Suprapubic skin (tissue), 4 donors: ENCODE measurements around the gene AUTS2.

Source experiments
- CTCF ChIP-seq, 2 donors: fragments of 200-600 bp in 1 of 2; fragments of 450-650 bp in 1 of 2; sonication (generic) in 1 of 2; IDR thresholded peaks; one replicate each; pipeline ENCODE4 v1.5.1; 2016 to 2019; ENCODE audit warnings: antibody characterized with exemption in 2 of 2, mild to moderate bottlenecking in 1 of 2, moderate library complexity in 1 of 2
- POLR2A ChIP-seq, 2 donors: fragments of 450-650 bp; IDR thresholded peaks; one replicate each; pipeline ENCODE4 v1.6.1; 2017; ENCODE audit warnings: antibody characterized with exemption in 2 of 2, mild to moderate bottlenecking in 2 of 2, moderate library complexity in 2 of 2
- POLR2AphosphoS5 ChIP-seq, 3 donors: sonication (generic); formaldehyde crosslinking; IDR thresholded peaks; one replicate each; pipeline ENCODE4 v1.6.1; 2017; ENCODE audit warnings: antibody characterized with exemption in 3 of 3

DNA sequence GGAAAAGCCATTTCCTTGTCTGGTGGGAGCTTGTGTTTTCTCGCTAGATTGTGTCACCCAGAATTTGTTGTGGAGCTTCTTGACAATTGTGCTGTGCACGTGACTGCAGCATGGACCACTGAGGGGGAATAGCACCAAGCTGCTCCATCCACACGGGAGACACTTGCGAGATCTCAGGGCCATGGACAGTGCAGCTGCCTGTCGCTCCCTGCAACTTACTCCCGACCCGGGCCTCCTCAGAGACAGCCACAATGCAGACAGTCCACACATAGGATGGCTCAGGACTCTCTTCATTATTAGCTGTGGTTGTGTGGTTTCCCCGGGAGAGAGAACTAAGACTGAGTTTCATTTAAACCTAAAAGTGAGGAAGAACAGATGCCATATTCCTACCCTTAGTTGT is 860.5 kb downstream of the AUTS2 start:
- TF ChIP-seq CTCF (IDR thresholded peaks at IDR 0.05) (no peak), POLR2AphosphoS5 (IDR thresholded peaks at IDR 0.05) (no peak), POLR2A (IDR thresholded peaks at IDR 0.05) (no peak)
